HL-60 (cell line): ENCODE results near the gene B4GALNT1.
"Not testable (repeated sequence)": the region's sequence is repeated elsewhere in the genome, so short reads cannot be mapped to it uniquely, and the experiment has no call there.

Experiments used
- DNase-seq, 2 experiments: peaks; one replicate each; pipeline ENCODE4 v3.0.0-alpha.2; 2010 to 2020; ENCODE audit warnings: low read depth in 1 of 2, low spot score in 1 of 2
- H3K27ac ChIP-seq: fragments of 250-450 bp; sonication (Bioruptor Pico); replicated peaks from 2 replicates; pipeline ENCODE4 v1.5.1; 2020; ENCODE audit warnings: mild to moderate bottlenecking, moderate library complexity
- H3K27me3 ChIP-seq: fragments of 250-450 bp; sonication (Bioruptor Pico); 2 replicates; pipeline ENCODE4 v1.5.1; 2021; ENCODE audit warnings: mild to moderate bottlenecking, moderate library complexity; ENCODE audit not compliant: insufficient read depth, poor library complexity, severe bottlenecking
- H3K4me3 ChIP-seq: replicated peaks from 2 replicates; pipeline ENCODE4 v1.5.1; 2011; ENCODE audit warnings: mild to moderate bottlenecking, control low read depth, low read length; ENCODE audit not compliant: insufficient read depth
- GABPA ChIP-seq: IDR thresholded peaks from 2 replicates; pipeline ENCODE4 v1.6.1; 2012; ENCODE audit warnings: low read depth
- POLR2AphosphoS5 ChIP-seq: IDR thresholded peaks from 2 replicates; pipeline ENCODE4 v1.6.1; 2012; ENCODE audit warnings: low read depth
- REST ChIP-seq: IDR thresholded peaks from 2 replicates; pipeline ENCODE4 v1.6.1; 2012; ENCODE audit warnings: low read depth; ENCODE audit not compliant: insufficient replicate concordance
- SPI1 ChIP-seq: IDR thresholded peaks from 2 replicates; pipeline ENCODE4 v1.6.1; 2012; ENCODE audit warnings: low read depth, mild to moderate bottlenecking, borderline replicate concordance
- TF ChIP-seq, protein P1 (sequence below): IDR thresholded peaks from one replicate; pipeline ENCODE4 v1.5.1; 2011; ENCODE audit warnings: low read length, control low read depth, inconsistent platforms; ENCODE audit not compliant: insufficient read depth

The B4GALNT1 gene

GRCh38 chr12:57672801-57673200 lies 39.8 kb upstream of the B4GALNT1 start:
- Histone ChIP-seq H3K27me3 (no peaks in the 10 kb centered on the region), H3K4me3 (no peak overlapping the region), H3K27ac (no peak overlapping the region)
- TF ChIP-seq REST: no peak
- TF ChIP-seq POLR2AphosphoS5: no peak
- no peak for TF ChIP-seq GABPA
- TF ChIP-seq SPI1: no peak
- TF ChIP-seq, protein P1, sequence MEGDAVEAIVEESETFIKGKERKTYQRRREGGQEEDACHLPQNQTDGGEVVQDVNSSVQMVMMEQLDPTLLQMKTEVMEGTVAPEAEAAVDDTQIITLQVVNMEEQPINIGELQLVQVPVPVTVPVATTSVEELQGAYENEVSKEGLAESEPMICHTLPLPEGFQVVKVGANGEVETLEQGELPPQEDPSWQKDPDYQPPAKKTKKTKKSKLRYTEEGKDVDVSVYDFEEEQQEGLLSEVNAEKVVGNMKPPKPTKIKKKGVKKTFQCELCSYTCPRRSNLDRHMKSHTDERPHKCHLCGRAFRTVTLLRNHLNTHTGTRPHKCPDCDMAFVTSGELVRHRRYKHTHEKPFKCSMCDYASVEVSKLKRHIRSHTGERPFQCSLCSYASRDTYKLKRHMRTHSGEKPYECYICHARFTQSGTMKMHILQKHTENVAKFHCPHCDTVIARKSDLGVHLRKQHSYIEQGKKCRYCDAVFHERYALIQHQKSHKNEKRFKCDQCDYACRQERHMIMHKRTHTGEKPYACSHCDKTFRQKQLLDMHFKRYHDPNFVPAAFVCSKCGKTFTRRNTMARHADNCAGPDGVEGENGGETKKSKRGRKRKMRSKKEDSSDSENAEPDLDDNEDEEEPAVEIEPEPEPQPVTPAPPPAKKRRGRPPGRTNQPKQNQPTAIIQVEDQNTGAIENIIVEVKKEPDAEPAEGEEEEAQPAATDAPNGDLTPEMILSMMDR: no peak
- DNase-seq: no peak

DNA sequence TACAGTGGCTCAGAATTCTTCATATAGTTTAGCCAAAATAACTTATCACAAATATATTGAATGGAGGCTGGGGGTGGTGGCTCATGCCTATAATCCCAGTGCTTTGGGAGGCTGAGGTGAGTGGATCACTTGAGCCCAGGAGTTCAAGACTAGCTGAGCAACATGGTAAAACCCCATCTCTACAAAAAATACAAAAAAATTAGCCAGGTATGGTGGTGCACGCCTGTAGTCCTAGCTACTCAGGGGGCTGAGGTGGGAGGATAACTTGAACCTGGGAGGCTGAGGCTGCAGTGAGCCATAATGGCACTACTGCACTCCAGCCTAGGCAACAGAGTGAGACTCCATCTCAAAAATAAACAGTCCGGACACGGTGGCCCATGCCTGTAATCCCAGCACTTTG lies 38.8 kb upstream of the B4GALNT1 start:
- not testable (repeated sequence) for DNase-seq, H3K27ac ChIP-seq, H3K4me3 ChIP-seq, H3K27me3 ChIP-seq

GRCh38 chr12:57669691-57670090 lies 36.7 kb upstream of the B4GALNT1 start:
- H3K27ac ChIP-seq, H3K27me3 ChIP-seq, H3K4me3 ChIP-seq, DNase-seq: not testable (repeated sequence)

DNA sequence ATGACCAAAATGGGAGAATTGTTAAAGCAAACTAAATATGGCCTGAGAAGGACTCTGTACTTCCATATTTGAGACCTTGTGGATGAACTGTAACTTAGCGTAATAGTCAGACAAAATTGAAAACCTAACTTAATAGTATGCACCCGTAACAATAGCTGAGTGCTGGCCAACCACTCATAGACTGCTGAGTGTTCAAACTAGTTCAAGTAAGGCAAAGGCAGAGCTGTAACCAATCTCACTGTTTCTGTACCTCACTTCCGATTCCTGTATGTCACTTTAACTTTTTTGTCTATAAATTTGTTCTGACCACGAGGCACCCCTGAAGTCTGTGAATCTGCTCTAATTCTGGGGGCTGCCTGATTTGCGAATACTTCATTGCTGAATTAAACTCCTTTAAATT lies 33.9 kb upstream of the B4GALNT1 start:
- Histone ChIP-seq H3K27me3 (no peaks in the 10 kb centered on the region), H3K4me3 (no peak overlapping the region), H3K27ac (no peak overlapping the region)
- DNase-seq: no peak
- TF ChIP-seq, protein P1: no peak
- no peak for TF ChIP-seq GABPA
- no peak for TF ChIP-seq REST
- TF ChIP-seq SPI1: no peak
- no peak for TF ChIP-seq POLR2AphosphoS5

DNA sequence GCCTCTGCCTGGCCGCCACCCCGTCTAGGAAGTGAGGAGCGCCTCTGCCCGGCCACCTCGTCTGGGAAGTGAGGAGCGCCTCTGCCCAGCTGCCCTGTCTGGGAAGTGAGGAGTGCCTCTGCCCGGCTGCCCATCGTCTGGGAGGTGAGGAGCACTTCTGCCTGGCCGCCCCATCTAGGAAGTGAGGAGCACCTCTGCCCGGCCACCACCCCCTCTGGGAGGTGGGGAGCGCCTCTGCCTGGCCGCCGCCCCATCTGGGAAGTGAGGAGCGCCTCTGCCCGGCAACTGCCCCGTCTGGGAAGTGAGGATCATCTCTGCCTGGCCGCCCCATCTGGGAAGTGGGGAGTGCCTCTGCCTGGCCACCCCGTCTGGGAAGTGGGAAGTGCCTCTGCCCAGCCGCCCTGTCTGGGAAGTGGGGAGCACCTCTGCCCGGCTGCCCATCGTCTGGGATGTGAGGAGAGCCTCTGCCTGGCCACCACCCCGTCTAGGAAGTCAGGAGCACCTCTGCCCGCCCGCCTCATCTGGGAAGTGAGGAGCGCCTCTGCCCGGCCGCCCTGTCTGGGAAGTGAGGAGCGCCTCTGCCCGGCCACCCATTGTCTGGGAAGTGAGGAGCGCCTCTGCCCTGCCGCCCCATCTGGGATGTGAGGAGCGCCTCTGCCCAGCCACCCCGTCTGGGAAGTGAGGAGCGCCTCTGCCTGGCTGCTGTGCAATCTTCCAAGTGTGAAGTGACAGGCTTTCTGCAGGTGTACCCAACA lies 32.2 kb upstream of the B4GALNT1 start:
- H3K27me3 ChIP-seq, DNase-seq: not testable (repeated sequence)

More for the DNA sequence above, 32.2 kb upstream of the B4GALNT1 start:
- H3K4me3 ChIP-seq, H3K27ac ChIP-seq: not testable (repeated sequence)
